A673 (cell line): ENCODE data around the gene FRMD4A. TPM values are rescaled to one million over a fixed set of nuclear protein-coding genes. Genes with fewer than 3 reads are reported as not detected.
A peak's percentile ranks its signal among the peaks of the same experiment; 100 is the strongest.

ENCODE experiments used
- BruUV-seq: library from RNA; stranded (reverse); fragments of 400-500 nt; replicated peaks from 2 replicates; lab custom pipeline; 2021; lab: Mats Ljungman, UMichigan
- CTCF ChIA-PET: fragments of 300-600 bp; sonication (Branson Sonifier 250); formaldehyde crosslinking; loops from one replicate; lab custom pipeline; 2022; ENCODE audit warnings: antibody characterized with exemption; lab: Charles Lee
- POLR2A ChIA-PET: fragments of 300-600 bp; sonication (Branson Sonifier 250); formaldehyde crosslinking; loops from one replicate; lab custom pipeline; 2022; ENCODE audit warnings: antibody characterized with exemption; ENCODE audit not compliant: low non-redundant PET; lab: Charles Lee
- DNase-seq: peaks from one replicate; pipeline ENCODE4 v3.0.0-alpha.2; 2015; ENCODE audit warnings: low spot score
- H3K27ac ChIP-seq: fragments of 200-600 bp; sonication (generic); 2 replicates; pipeline ENCODE4 v1.5.1; 2016; ENCODE audit warnings: mixed run types, low read depth, mild to moderate bottlenecking, mixed read lengths, antibody characterized with exemption, low read length; ENCODE audit not compliant: poor library complexity, severe bottlenecking
- H3K27me3 ChIP-seq: fragments of 200-600 bp; sonication (generic); replicated peaks from 2 replicates; pipeline ENCODE4 v1.6.1; 2017; ENCODE audit warnings: mixed run types, low read depth, mild to moderate bottlenecking, mixed read lengths, antibody characterized with exemption, low read length; ENCODE audit not compliant: insufficient read depth, poor library complexity
- H3K36me3 ChIP-seq: fragments of 200-600 bp; sonication (generic); 2 replicates; pipeline ENCODE4 v1.6.1; 2016; ENCODE audit warnings: mixed run types, mild to moderate bottlenecking, mixed read lengths, antibody characterized with exemption, low read length; ENCODE audit not compliant: insufficient read depth, poor library complexity, severe bottlenecking
- H3K4me1 ChIP-seq: fragments of 200-600 bp; sonication (generic); 2 replicates; pipeline ENCODE4 v1.6.1; 2017; ENCODE audit warnings: mixed run types, mild to moderate bottlenecking, mixed read lengths, antibody characterized with exemption, low read length; ENCODE audit not compliant: insufficient read depth, poor library complexity, severe bottlenecking
- H3K4me3 ChIP-seq: fragments of 200-600 bp; sonication (generic); 2 replicates; pipeline ENCODE4 v1.5.1; 2016; ENCODE audit warnings: low read depth, mixed run types, mild to moderate bottlenecking, mixed read lengths, low read length; ENCODE audit not compliant: poor library complexity, severe bottlenecking
- H3K9me3 ChIP-seq: fragments of 200-600 bp; sonication (generic); 2 replicates; pipeline ENCODE4 v1.6.1; 2016; ENCODE audit warnings: mixed run types, low read depth, mild to moderate bottlenecking, mixed read lengths, antibody characterized with exemption, low read length; ENCODE audit not compliant: poor library complexity, severe bottlenecking
- CTCF ChIP-seq: fragments of 300-800, 200-600 bp; sonication (generic); conservative IDR thresholded peaks from 2 replicates; pipeline ENCODE4 v1.5.1; 2017; ENCODE audit warnings: low read depth, mild to moderate bottlenecking, antibody characterized with exemption, low read length, moderate library complexity, mixed read lengths
- EZH2 ChIP-seq: fragments of 200-600 bp; sonication (generic); IDR thresholded peaks from 2 replicates; pipeline ENCODE4 v1.6.1; 2017; ENCODE audit warnings: borderline replicate concordance, low read depth, mild to moderate bottlenecking, mixed read lengths, antibody characterized with exemption, low read length; ENCODE audit not compliant: poor library complexity, severe bottlenecking
- intact Hi-C: fragments of 100-400 bp; cut with micrococcal nuclease; formaldehyde crosslinking; loops from one replicate; pipeline ENCODE4 v1.10.0; 2022; ENCODE audit not compliant: unreplicated experiment
- total RNA-seq: library from RNA; stranded (reverse); gene quantifications from 2 replicates; pipeline ENCODE4 v1.2.3, GENCODE V29; 2021

The FRMD4A gene
- total RNA-seq, 1 experiment from 2014 or later = 26.3 TPM

DNA sequence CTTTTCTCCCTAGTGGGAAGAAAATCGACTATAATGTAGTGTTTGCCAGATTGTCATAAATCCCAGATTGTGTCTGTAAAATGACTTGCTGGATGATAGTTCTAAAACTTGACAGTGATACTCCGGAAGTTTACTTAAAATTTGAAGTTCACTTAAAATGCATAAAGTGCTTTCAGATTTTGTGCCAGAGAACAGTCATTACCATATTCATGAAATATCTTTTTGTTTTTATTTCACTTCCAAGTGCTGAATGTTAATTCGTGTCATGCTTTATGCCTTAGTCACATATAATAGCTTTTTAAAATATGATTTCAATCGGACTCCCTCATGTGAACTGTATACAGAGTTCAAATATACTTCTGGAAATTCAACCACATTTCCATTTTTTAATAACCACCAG lies 713.6 kb downstream of the FRMD4A start:
- Histone ChIP-seq H3K36me3 (no peaks in the 10 kb centered on the region), H3K27ac (no peak overlapping the region), H3K4me3 (no peak overlapping the region), H3K27me3 (no peaks in the 10 kb centered on the region), H3K4me1 (peaks cover 40% of the 10 kb centered on the region), H3K9me3 (no peaks in the 10 kb centered on the region)
- DNase-seq = peak; percentile 59
- BruUV-seq = no TSS peak
- TF ChIP-seq CTCF (no peak), EZH2 (no peak)
- CTCF ChIA-PET = no interaction called here
- intact Hi-C loops = loop anchor here (10.0 kb wide), 1 partner anchor 858 kb away; no protein-coding TSS in a partner anchor
- POLR2A ChIA-PET = no interaction called here

GRCh38 chr10:13615650-13616300 lies 714.9 kb downstream of the FRMD4A start:
- no peaks in the 10 kb centered on the region for H3K27me3 ChIP-seq
- no peak overlapping the region for H3K4me3 ChIP-seq
- TF ChIP-seq CTCF (no peak), EZH2 (no peak)
- no peak overlapping the region for H3K27ac ChIP-seq
- ChIA-PET POLR2A (no interaction called here), CTCF (interaction anchor here (0.6 kb wide), 1 partner anchor 262 kb away, joined by 7 read pairs; no protein-coding TSS in a partner anchor)
- BruUV-seq = no TSS peak
- DNase-seq = peak; percentile 26
- peaks cover 4% of the 10 kb centered on the region for H3K36me3 ChIP-seq
- H3K9me3 ChIP-seq = no peaks in the 10 kb centered on the region
- peaks cover 40% of the 10 kb centered on the region for H3K4me1 ChIP-seq
- intact Hi-C loops = loop anchor here (10.0 kb wide), 1 partner anchor 859 kb away; no protein-coding TSS in a partner anchor

DNA sequence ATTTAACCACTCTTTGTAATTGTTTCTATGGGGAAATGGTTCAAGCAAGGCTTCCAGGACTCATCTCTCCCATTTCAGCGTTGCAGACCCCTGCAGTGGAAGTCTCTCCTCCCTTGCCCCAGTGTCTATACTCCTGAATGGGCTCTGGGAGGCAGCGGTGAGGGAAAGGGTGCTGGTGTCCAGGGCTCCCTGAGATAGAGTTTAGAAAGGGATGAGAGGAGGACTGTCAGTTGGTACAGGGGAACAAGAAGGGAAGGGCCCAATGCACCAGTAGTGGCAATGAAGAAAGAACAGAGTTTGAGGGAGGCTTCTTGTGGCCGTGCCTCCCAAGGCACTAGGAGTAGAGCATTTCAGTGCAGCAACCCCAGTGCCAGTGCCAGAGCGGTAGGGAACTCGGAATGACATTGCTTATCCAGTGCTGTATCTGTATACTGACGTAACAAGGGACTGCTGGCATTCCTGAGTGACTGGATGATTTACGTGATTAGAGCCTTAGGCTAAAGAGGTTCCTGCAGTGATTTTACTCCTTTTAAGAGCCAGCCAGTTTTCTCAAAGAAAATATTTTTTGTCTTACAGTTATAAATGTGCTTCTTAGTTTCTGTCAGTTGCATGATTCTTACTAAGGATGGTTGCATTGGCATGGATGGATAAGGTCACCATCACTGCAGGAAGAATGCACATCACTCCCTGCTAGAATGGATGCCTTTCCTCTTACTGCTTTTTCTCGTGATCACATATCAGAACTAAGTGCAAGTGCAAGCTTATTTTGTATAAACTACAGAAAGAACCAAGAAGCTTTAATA lies 716.0 kb downstream of the FRMD4A start:
- Histone ChIP-seq H3K27me3 (no peaks in the 10 kb centered on the region), H3K9me3 (no peaks in the 10 kb centered on the region), H3K4me1 (peaks cover 40% of the 10 kb centered on the region), H3K4me3 (no peak overlapping the region), H3K27ac (no peak overlapping the region), H3K36me3 (peaks cover 13% of the 10 kb centered on the region)
- POLR2A ChIA-PET = no interaction called here
- TF ChIP-seq CTCF (peak; percentile 47), EZH2 (no peak)
- peak; percentile 81 for DNase-seq
- CTCF ChIA-PET = interaction anchor here (0.6 kb wide), 1 partner anchor 264 kb away, joined by 7 read pairs; no protein-coding TSS in a partner anchor
- no TSS peak for BruUV-seq
- intact Hi-C loops = loop anchor here (10.0 kb wide), 1 partner anchor 860 kb away; no protein-coding TSS in a partner anchor
